ENCODE measurements around the gene CLK1.
"Not testable (repeated sequence)": the region's sequence is repeated elsewhere in the genome, so short reads cannot be mapped to it uniquely, and the experiment has no call there.

The CLK1 gene

DNA sequence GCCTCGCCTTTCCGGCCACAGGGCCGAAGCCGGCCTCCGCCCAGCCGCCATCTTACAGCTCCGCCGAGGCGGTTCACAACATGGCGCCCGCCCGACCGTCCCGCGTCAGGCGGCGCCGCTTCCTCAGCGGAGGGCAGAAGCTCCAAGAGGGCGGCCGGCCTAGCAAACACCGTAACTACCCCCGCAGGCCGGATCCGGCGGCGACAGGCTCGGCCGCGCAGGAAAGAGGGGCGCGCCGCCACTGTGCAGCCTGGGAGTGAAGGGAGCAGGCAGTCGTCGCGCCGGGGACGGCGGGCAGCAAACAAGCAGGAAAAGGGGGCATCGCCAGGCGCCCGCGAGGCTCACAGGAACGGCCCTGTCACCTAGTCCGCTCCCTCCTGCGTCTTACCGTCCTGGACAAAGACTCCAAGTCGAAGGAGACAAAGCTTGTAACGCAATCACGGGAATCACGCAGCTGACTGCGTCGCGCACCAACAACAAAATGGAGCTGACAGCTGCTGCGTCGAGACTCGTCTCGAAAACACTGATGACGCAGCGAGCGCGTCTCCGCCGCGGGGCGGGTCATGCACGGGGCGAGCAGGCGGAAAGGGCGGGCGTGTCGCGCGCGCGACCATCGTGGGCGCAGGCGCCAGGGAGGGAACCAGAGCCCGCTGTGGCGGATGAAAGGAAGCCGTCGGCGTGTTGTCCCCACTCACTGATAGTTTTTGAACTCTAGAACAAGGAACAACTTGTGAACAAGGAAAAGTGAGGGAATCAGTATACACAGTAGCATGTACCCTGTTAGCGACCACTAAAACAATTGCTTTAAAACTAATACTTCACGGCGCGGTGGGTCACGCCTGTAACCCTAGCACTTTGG, at the start of gene CLK1:
TSS of gene CLK1 (minus strand) at position 483 of the 859 bp plus-strand sequence. CDS start 2,796 bp downstream, outside the sequence.
- DNase-seq (ENCODE audit: low spot score): peak; percentile 95

DNA sequence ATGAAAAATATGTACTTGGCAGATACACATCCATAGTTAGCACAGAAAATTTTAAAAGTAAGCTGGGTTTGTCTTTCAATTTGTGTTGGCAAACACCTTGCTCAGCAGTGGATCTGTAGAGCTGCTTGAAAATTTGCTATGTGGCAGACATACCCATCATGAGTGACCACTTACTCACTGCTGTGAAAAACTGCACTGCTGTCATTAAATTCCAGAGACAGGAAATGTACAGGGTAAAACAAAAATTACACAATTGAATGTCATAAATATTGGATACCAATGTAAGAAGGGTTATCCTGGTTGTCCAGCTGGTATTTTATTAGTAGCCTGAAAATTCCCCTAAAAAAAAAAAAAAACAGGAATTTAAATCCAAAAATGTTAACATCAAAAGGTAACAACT, 49.2 kb upstream of the CLK1 start:
- DNase-seq (ENCODE audit: low spot score): no peak

DNA sequence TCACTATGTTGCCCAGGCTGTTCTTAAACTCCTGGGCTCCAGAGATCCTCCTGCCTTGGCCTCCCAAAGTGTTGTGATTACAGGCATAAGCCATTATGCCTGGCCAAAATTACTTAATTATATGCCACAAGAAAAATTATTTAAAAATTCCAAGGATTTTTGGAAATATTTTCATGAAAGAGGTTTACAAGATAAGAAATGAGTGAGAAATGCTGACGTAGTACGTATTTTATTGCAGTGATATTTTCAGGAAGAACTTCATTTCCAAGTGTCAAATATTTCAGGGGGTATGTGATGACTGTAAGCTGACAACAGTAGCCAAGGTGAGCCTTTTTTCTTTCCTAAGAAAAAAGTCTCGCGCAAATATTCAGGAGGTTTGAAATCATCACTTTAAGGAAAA, 45.5 kb upstream of the CLK1 start:
- no peak for DNase-seq (ENCODE audit: low spot score)

DNA sequence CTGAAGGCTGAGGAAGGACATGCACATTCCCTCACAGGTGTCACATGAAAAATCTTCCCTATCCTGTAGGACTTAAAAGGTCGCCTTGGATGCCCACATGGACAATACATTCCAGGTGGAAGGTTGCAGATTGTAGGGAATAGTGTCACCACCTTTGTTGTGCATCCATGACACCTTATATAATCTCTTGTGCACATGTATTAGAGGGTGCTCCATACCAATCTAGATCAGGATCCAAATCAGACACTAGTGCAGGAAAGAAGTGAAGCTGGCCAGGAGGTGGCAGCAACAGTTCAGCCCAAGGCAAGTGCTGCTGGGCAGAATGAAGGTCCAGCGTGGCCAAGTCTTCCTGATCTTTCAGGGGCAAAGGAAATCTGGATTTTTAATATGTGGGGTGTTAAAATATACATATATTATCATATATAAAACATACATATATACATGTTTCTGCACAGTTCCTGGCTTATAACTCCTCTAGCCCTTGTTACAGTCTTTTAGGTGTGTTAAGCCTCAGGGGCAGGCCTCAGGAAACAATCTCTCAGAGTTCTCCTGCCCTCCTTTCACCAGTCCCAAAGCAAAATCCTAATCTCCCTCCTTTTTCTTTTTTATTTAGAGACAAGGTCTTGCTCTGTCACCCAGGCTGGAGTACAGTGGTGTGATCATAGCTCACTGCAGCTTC, 41.3 kb upstream of the CLK1 start:
- peak; percentile 49 for DNase-seq (ENCODE audit: low spot score)

DNA sequence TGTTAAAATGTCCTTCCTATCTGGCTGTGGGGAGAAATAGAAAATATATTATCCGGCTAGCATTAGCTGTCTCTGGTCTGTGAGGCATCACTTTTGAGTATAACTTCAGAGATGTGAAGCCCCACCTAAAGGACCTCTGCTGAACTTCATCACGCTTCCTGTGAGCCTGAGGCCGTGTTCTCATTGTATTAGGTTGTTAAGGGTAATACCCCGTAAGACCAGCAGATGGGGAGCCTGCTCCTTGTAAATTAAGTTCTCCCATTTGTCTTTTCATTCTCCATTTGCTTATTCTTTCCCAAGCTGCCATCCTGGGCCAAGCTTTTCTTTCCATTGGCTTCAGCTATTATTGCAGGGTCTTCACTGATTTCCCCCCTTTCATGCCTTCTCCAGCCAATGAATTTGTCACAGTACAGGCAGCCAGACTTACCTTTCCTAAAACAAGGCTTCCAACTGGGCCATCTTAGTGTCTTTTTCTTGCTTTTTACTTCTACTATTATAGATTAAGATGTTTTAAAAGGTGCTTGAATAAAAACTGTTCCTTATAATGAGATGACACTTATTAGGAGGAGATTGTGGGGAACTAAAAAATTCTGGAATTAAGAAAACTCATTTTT, 37.1 kb upstream of the CLK1 start:
- peak; percentile 88 for DNase-seq (ENCODE audit: low spot score)

DNA sequence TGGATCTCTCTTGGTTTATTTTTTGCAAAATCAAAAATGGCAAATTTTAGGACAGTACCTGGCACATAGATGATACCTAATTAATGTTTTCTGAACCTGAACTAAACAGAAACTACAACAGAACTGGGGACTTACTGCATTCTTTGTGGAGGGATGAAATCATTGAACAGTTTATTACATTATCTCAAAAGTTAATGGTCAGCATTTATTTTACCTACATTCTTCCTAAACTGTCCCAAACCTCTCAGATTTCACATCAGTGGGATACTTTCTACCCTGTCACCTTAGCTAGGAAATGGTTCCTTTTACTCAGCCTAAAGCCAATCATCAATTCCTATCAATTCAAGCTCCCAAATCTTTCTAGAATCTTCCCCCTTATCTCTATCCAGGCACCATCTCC, 35.0 kb upstream of the CLK1 start:
- no peak for DNase-seq (ENCODE audit: low spot score)

DNA sequence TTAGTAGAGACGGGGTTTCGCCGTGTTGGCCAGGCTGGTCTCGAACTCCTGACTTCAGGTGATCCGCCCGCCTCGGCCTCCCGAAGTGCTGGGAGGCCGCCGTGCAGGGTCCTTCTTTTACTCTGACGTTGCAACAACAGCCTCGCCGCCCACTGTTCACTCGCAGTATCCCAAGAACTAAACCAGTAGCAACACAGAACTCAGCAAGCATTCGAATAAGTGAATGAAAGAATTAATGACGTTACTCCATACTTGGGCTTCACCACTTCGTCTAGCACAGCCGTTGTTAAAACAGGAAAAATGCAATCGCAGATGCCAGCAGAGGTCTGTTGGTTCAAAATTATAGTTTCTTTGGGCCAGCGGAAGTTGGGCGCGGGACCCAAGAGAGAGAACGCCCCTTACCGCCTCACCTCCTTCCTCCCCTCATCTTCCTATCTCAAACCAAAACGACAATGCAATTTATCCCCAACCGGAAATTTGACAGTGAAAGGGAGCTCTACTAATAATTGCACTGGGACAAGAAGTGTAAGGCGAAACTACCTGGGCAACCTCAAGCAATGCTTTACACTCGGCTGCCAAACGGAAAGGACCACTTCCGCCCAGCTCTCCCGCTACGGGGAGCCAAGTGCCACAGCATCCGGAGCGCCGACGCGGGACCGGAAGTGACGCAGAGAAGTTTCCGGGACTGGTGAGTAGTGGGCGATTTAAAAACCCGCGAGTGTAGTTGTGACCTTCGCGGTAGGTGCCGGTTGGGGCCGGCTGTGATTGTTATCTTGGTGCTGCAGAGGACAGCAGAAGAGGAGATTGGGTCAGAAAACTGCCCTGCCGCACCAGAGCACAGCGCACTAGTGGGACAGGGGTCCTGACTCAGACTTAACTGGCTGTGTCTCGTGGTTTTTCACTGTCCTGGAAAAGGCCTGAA, 24.5 kb upstream of the CLK1 start, which contains the start of the genes NIF3L1 and PPIL3:
TSS of gene NIF3L1 (plus strand) at position 668 of the 922 bp plus-strand sequence. CDS start 2,573 bp downstream, outside the sequence.
TSS of gene PPIL3 (minus strand) at position 374 of the 922 bp plus-strand sequence. CDS start 1,462 bp downstream, outside the sequence.
- DNase-seq (ENCODE audit: low spot score): peak; percentile 96

DNA sequence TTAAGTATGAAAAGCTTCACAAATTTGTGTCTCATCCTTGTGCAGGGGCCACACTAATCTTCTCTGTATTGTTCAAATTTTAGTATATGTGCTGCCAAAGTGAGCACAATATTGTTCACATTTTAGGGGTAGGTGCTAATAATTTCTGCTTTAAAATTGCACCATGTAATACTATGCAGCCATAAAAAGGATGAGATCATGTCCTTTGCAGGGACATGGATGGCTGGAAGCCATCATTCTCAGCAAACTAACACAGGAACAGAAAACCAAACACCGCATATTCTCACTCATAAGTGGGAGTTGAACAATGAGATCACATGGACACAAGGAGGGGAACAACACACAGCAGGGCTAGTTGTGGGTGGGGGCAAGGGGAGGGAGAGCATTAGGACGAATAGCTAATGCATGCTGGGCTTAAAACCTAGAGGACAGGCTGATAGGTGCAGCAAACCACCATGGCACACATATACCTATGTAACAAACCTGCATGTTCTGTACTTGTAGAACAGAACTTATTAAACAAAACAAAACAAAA, 17.3 kb upstream of the CLK1 start:
- DNase-seq (ENCODE audit: low spot score): not testable (repeated sequence)

DNA sequence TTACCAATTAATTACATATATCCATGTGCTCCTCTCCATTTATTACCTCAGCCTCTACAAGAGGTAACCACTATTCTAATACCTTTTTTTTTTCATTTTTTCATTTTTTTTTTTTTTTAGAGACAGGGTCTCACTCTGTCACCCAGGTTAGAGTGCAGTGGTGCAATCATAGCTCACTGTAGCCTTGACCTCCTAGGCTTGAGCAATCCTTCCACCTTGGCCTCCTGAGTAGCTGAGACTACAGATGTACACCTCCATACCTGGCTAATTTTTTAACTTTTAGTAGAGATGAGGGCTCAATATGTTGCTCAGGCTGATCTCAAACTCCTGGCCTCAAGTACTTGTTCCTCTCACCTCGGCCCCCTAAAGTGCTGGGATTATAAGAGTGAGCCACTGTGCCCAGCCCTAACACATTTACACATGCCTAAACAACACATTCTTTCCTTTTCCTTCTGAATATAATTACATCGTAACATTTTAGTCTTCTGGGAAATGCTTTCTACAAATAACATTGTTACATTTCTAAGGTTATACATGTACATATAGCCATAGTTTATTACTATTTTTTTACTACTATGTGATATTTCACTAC, 13.9 kb upstream of the CLK1 start:
- no peak for DNase-seq (ENCODE audit: low spot score)

DNA sequence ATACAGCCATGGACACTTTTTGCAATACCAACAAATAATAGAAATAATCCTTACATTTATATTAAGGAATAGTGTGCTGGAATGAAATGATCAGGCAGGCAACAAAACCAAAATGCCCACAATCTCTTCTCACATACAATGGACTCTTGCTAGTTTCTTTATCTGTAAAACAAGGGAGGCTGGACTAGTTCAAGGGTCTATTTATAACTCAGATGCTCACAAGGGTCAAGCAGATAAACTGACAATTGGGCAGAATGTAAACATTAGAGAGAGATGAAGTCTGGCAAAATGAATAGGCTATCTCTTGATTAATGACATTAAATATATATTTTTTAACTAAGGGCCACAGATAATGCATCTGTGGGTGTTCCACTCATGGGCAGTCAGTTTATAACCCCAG, 13.0 kb upstream of the CLK1 start:
- no peak for DNase-seq (ENCODE audit: low spot score)

DNA sequence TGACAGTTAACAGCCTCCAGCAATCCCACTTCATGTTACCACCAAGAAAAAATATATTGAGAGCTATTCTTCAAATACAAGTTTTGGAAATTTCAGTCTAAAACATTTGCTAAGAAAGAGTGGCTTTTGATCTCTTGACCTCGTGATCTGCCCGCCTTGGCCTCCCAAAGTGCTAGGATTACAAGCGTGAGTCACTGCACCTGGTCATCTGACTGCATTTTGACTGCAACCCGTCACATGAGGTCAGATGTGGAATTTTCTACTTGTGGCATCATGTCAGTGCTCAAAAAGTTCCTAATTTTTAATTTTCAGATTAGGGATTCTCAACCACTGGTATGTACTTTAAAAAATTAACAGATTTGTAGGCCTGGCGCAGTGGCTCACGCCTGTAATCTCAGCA, 9.1 kb upstream of the CLK1 start:
- DNase-seq (ENCODE audit: low spot score): no peak

DNA sequence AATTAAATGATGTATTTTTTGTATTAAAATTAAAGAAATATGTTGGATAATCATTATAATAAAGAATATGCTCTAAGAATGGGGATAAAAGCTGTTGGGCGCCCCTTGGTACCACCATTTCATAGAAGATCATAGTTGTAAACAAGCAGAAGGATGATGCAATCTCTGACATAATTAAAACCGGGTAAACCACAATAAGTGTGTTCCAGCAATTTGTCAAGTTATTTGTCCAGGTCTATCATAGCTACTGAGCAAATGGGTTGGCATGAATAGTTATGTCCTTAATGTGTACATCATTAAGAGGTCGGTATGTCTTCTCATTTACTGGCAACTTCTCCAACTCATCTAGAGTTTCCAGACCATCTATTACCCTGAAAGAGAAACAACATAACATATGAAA, 6.7 kb upstream of the CLK1 start:
- no peak for DNase-seq (ENCODE audit: low spot score)

DNA sequence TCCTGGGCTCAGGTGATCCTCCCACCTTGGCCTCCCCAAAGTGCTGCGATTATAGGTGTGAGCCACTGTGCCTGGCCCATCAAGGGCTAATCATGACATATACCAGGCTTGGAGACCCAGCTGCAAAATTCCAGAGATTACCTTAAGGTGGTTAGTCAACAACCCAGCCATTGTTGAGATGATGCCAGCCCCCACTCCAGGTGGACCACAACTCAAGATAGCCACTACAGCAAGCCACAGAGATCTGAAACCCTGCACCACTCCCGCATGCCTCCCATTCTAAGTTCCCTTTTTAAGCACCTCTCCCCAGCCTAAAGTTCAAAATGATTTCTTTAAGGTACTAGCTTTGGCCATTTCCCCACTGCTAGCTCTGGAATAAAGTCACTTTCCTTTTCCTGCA, 4.6 kb upstream of the CLK1 start:
- DNase-seq (ENCODE audit: low spot score): no peak

DNA sequence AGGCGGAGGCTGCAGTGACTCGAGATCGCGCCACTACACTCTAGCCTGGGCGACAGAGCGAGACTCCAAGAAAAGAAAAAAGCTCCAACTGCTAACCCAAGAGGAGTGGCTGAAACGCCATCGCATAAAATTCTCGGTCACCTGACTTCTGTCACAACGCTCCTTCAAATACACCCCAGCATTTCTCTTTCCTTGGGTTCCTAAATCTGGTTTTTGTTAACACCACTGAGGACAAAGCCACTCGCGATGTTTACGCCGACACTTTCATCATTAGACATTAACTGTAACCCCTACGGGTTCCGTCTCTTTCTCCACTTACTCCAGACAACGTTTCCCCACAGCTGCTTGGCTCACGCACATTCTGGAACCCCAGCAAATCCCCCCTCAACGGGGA, 679 bp downstream of the CLK1 start:
- DNase-seq (ENCODE audit: low spot score): no peak

DNA sequence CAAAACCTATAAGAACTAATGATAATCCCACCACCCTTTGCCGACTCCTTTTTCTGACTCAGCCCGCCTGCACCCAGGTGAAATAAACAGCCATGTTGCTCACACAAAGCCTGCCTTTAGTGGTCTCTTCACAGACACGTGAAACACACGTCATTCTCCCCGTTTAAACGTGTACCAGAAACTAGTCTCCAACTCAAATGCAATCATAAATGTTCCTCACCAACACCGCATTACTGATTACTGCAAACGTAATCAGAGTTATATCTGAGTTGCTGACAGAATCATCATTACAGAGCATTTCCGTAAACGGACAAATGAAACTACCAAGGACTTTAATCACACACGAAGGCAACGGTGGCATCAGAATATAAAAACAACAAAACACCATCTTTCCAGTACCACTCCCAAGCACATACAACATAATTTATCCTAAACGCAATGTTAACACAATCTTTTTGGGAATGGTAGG, 1.9 kb downstream of the CLK1 start:
- peak; percentile 71 for DNase-seq (ENCODE audit: low spot score)

DNA sequence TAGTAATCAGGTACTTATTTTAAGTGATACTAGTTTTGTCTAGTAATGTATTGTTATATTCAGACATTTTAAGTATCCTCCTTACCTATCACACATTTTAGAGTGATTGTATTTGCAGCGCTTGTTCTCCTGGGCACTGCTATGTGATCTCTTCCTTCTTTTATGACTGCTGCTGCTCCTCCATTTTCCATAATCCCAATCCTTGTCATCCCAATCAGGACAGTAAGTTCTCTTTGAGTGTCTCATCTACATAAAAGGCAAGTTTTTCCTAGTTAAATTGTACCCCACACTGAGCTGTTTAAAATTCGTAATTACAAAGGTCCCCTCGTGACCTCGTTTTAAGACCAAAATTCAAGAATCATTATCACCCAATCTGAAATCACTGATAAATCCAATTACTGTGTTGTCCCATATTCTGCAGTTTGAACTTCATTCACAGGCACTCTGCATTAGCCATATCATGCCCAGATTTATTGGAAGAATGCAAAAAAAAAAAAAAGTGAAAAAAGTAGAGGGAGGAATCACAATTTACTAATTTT, 2.8 kb downstream of the CLK1 start:
- DNase-seq (ENCODE audit: low spot score): no peak

DNA sequence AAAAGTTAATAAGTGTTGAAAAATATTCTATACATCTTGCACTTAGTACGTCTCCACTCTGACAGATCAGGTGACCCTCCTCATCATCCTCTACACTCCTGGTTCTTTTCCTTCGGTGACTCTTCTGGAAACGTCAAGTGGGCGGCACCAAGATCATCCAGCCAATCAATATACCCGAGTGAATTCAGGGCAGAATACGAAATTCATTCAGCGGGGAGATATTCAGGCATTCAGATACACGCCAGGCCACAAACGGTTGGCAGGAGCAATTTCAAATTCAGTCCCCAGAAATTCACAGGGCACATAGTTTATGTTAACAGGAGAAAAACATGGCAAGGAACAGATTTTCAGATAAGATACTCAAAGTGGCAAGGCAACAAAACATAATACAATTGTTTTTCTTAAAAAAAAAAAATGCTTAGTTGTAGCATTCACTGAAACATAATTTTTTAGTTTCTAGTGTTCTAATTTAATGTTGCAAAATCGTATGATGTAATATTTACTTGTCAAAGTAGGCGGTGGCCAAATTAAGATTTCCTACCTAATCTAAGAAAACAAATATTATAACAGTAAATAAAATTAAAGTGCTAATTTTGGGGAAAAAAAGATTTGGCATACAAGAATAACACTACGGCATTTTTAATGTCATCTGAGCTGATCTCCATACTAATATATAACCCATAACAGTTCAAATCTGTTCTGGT, 4.2 kb downstream of the CLK1 start:
- peak; percentile 22 for DNase-seq (ENCODE audit: low spot score)

DNA sequence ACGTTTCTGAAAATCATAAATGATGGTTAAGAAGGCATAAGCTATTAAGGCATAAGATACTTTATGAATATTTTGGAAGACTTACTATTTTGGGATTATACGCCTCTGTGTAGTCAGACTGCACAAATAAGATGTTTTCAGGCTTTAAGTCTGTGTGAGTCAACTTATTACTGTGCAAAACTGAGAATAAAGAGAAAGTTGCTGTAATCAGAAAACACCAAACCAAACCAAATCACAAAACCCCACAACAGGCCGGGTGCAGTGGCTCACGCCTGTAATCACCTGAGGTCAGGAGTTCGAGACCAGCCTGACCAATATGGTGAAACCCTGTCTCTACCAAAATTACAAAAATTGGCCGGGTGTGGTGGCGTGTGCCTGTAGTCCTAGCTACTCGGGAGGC, 7.7 kb downstream of the CLK1 start:
- DNase-seq (ENCODE audit: low spot score): no peak

DNA sequence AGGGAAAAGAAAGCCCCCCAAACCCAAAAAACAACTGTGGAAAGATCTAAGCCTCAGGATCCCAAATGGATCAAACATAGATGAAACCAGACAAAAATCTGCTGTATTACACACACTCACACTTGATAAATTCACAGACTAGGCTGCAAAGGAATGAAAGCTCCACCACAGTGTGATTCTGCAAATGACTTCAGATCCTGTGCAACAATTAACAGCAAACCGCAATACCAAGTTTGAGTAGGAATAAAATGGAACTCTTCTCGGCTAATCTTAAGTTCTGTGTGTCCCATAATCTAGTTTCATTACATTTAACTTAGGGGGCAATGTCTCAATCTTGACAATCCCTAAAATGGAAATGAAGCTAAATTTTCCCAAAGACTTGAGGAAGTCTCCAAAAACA, 11.9 kb downstream of the CLK1 start:
- no peak for DNase-seq (ENCODE audit: low spot score)
